ENCODE data around the gene RIPOR2. TPM values are rescaled to one million over a fixed set of nuclear protein-coding genes. Genes with fewer than 3 reads are reported as not detected.
A peak's percentile ranks its signal among the peaks of the same experiment; 100 is the strongest.

The RIPOR2 gene
- total RNA-seq, 4 donors from 2014 or later: 3.7 to 112 (median 6.1) TPM

GRCh38 chr6:24903681-24904080 lies 32.1 kb downstream of the RIPOR2 start:
- TF ChIP-seq POLR2A (IDR thresholded peaks at IDR 0.05): no peak
- TF ChIP-seq, protein P1, sequence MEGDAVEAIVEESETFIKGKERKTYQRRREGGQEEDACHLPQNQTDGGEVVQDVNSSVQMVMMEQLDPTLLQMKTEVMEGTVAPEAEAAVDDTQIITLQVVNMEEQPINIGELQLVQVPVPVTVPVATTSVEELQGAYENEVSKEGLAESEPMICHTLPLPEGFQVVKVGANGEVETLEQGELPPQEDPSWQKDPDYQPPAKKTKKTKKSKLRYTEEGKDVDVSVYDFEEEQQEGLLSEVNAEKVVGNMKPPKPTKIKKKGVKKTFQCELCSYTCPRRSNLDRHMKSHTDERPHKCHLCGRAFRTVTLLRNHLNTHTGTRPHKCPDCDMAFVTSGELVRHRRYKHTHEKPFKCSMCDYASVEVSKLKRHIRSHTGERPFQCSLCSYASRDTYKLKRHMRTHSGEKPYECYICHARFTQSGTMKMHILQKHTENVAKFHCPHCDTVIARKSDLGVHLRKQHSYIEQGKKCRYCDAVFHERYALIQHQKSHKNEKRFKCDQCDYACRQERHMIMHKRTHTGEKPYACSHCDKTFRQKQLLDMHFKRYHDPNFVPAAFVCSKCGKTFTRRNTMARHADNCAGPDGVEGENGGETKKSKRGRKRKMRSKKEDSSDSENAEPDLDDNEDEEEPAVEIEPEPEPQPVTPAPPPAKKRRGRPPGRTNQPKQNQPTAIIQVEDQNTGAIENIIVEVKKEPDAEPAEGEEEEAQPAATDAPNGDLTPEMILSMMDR (IDR thresholded peaks at IDR 0.05): no peak
- DNase-seq: no peak
- no peak overlapping the region for H3K4me3 ChIP-seq
- H3K4me1 ChIP-seq: peaks cover 0 to 8% (median 4%) of the 10 kb centered on the region in 4 donors
- H3K9me3 ChIP-seq: no peaks in the 10 kb centered on the region
- no peaks in the 10 kb centered on the region for H3K36me3 ChIP-seq
- no peaks in the 10 kb centered on the region for H3K27me3 ChIP-seq
- H3K27ac ChIP-seq: no peak overlapping the region

GRCh38 chr6:24902782-24903181 lies 33.0 kb downstream of the RIPOR2 start:
- no peak for DNase-seq
- H3K36me3 ChIP-seq: no peaks in the 10 kb centered on the region
- peaks cover 0 to 1% (median 0%) of the 10 kb centered on the region in 4 donors for H3K4me1 ChIP-seq
- no peak for TF ChIP-seq POLR2A (IDR thresholded peaks at IDR 0.05)
- TF ChIP-seq, protein P1 (IDR thresholded peaks at IDR 0.05): no peak
- H3K27me3 ChIP-seq: no peaks in the 10 kb centered on the region
- no peaks in the 10 kb centered on the region for H3K9me3 ChIP-seq
- peak overlapping the region in 1 of 4 donors; percentile 7 for H3K27ac ChIP-seq
- no peak overlapping the region for H3K4me3 ChIP-seq

GRCh38 chr6:24901698-24902328 lies 33.9 kb downstream of the RIPOR2 start:
- Histone ChIP-seq H3K9me3 (no peaks in the 10 kb centered on the region), H3K4me1 (no peaks in the 10 kb centered on the region), H3K27me3 (no peaks in the 10 kb centered on the region), H3K36me3 (no peaks in the 10 kb centered on the region), H3K4me3 (no peak overlapping the region), H3K27ac (no peak overlapping the region)
- TF ChIP-seq, protein P1 (IDR thresholded peaks at IDR 0.05): no peak
- TF ChIP-seq POLR2A (IDR thresholded peaks at IDR 0.05): no peak
- no peak for DNase-seq

DNA sequence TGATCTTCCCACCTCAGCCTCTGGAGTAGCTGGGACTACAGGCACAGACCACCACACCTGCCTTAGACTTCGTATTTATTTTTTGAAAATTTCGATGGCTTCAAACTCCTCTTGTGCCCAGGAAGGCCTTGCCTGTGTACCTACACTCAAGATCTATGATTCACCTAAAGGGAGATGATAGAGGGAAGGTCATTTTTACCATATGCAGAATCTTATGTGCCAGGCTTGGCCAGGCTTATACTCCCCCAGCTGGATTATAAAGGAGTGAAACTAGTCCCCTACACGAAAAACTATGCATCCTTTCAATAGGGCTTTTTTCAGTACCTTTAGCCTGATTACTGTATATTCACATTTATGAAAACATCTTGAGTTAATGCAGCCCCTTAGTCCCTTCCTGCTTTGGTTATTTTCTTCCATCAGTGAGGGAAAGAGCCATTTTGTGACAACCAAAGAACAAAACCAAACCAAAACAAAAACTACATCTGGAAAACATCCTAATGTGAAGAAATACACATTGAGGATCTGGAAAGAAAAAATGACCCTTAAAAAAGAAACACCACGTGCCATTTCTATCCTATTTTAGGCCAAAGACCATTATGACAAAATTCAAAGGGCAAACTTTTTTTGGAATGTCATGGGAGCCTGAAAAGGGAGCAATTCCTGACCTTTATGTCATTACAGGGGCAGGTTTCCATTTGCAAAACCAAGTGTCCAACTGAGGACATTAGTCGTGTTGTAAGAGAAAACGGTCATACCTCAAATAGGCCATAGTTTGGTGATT lies 34.7 kb downstream of the RIPOR2 start:
- H3K4me3 ChIP-seq: no peak overlapping the region
- DNase-seq: no peak
- no peaks in the 10 kb centered on the region for H3K9me3 ChIP-seq
- TF ChIP-seq, protein P1 (IDR thresholded peaks at IDR 0.05): no peak
- no peak for TF ChIP-seq POLR2A (IDR thresholded peaks at IDR 0.05)
- no peak overlapping the region for H3K27ac ChIP-seq
- H3K27me3 ChIP-seq: no peaks in the 10 kb centered on the region
- no peaks in the 10 kb centered on the region for H3K4me1 ChIP-seq
- H3K36me3 ChIP-seq: no peaks in the 10 kb centered on the region

DNA sequence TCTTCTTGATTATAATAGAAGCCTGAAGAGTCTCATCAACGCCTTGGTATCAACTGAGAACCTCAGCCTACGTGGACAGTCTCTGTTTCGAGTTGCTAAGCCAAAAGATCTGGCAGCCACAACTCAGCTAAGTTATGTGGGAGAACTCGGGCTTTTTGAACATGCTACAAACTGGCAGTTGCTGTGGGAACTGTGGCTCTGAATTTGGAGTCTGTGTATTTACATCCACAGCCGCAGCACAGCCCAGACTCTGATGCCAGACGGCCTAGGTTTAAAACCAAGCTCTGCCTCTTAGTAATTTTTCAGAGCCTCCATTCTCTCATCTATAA lies 35.8 kb downstream of the RIPOR2 start:
- Histone ChIP-seq H3K4me1 (no peaks in the 10 kb centered on the region), H3K9me3 (no peaks in the 10 kb centered on the region), H3K27me3 (no peaks in the 10 kb centered on the region), H3K36me3 (no peaks in the 10 kb centered on the region), H3K27ac (no peak overlapping the region), H3K4me3 (no peak overlapping the region)
- no peak for DNase-seq
- TF ChIP-seq POLR2A (IDR thresholded peaks at IDR 0.05): no peak
- TF ChIP-seq, protein P1 (IDR thresholded peaks at IDR 0.05): no peak

All from Peyer's patch (tissue), 4 donors.